Measurements from ENCODE around the gene TTLL1. TPM values are rescaled to one million over a fixed set of nuclear protein-coding genes. Genes with fewer than 3 reads are reported as not detected.

The TTLL1 gene
- total and polyA plus RNA-seq, 4 donors: 0.50 to 2.2 (median 1.1) TPM

DNA sequence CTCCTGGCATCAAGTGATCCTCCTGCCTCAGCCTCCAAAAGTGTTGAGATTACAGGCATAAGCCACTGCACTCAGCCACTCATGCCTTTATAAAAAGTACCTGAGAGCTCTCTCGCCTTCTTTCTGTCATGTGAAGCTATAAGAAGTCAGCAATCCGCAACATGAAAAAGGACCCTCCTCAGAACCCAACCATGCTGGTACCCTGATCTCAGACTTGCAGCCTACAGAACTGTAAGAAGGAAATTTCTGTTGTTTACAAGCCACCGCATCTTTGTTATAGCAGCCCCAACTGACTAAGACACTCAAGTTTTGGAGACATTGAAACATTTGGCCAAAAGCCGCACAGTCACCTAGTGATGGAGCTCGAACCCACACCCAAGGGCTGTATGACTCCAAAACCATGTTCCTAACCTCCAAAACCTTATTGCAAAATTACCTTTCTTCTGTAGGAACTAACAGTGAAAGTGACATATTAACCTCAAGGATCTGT lies 83.1 kb downstream of the TTLL1 start:
- H3K4me3 ChIP-seq (ENCODE audit: low read depth in 1 of 3, low read length in 3 of 3): no peak overlapping the region
- H3K36me3 ChIP-seq (ENCODE audit: control insufficient read depth in 4 of 4, insufficient read depth in 3 of 4, low read depth in 1 of 4, low read length in 3 of 4): no peaks in the 10 kb centered on the region
- H3K4me1 ChIP-seq (ENCODE audit: control insufficient read depth in 4 of 4, insufficient read depth in 4 of 4, low read length in 3 of 4): peaks cover 11 to 33% (median 23%) of the 10 kb centered on the region in 4 donors
- no peaks in the 10 kb centered on the region for H3K27me3 ChIP-seq (ENCODE audit: control insufficient read depth in 4 of 4, insufficient read depth in 4 of 4, low read length in 3 of 4)
- no peak for TF ChIP-seq RAD21 (IDR thresholded peaks at IDR 0.05)
- no peak for TF ChIP-seq TAF1 (conservative IDR thresholded peaks at IDR 0.05)
- TF ChIP-seq, protein P1, sequence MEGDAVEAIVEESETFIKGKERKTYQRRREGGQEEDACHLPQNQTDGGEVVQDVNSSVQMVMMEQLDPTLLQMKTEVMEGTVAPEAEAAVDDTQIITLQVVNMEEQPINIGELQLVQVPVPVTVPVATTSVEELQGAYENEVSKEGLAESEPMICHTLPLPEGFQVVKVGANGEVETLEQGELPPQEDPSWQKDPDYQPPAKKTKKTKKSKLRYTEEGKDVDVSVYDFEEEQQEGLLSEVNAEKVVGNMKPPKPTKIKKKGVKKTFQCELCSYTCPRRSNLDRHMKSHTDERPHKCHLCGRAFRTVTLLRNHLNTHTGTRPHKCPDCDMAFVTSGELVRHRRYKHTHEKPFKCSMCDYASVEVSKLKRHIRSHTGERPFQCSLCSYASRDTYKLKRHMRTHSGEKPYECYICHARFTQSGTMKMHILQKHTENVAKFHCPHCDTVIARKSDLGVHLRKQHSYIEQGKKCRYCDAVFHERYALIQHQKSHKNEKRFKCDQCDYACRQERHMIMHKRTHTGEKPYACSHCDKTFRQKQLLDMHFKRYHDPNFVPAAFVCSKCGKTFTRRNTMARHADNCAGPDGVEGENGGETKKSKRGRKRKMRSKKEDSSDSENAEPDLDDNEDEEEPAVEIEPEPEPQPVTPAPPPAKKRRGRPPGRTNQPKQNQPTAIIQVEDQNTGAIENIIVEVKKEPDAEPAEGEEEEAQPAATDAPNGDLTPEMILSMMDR (IDR thresholded peaks at IDR 0.05; ENCODE audit: low read depth, low read length, missing input control): no peak
- TF ChIP-seq, protein P2, sequence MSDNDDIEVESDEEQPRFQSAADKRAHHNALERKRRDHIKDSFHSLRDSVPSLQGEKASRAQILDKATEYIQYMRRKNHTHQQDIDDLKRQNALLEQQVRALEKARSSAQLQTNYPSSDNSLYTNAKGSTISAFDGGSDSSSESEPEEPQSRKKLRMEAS (IDR thresholded peaks at IDR 0.05): no peak
- TF ChIP-seq EGR1 (IDR thresholded peaks at IDR 0.05; ENCODE audit: low read depth in 2 of 2): no peak
- TF ChIP-seq YY1 (IDR thresholded peaks at IDR 0.05): no peak
- no peak for TF ChIP-seq NR2F2 (IDR thresholded peaks at IDR 0.05)
- no peak for TF ChIP-seq HNF4A (conservative IDR thresholded peaks at IDR 0.05)
- TF ChIP-seq RXRA (IDR thresholded peaks at IDR 0.05): no peak
- no peak for TF ChIP-seq GABPA (IDR thresholded peaks at IDR 0.05 in 1 of 2, conservative IDR thresholded peaks at IDR 0.05 in 1 of 2)
- TF ChIP-seq, protein P3, sequence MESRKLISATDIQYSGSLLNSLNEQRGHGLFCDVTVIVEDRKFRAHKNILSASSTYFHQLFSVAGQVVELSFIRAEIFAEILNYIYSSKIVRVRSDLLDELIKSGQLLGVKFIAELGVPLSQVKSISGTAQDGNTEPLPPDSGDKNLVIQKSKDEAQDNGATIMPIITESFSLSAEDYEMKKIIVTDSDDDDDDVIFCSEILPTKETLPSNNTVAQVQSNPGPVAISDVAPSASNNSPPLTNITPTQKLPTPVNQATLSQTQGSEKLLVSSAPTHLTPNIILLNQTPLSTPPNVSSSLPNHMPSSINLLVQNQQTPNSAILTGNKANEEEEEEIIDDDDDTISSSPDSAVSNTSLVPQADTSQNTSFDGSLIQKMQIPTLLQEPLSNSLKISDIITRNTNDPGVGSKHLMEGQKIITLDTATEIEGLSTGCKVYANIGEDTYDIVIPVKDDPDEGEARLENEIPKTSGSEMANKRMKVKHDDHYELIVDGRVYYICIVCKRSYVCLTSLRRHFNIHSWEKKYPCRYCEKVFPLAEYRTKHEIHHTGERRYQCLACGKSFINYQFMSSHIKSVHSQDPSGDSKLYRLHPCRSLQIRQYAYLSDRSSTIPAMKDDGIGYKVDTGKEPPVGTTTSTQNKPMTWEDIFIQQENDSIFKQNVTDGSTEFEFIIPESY (IDR thresholded peaks at IDR 0.05): no peak
- TF ChIP-seq, protein P4, sequence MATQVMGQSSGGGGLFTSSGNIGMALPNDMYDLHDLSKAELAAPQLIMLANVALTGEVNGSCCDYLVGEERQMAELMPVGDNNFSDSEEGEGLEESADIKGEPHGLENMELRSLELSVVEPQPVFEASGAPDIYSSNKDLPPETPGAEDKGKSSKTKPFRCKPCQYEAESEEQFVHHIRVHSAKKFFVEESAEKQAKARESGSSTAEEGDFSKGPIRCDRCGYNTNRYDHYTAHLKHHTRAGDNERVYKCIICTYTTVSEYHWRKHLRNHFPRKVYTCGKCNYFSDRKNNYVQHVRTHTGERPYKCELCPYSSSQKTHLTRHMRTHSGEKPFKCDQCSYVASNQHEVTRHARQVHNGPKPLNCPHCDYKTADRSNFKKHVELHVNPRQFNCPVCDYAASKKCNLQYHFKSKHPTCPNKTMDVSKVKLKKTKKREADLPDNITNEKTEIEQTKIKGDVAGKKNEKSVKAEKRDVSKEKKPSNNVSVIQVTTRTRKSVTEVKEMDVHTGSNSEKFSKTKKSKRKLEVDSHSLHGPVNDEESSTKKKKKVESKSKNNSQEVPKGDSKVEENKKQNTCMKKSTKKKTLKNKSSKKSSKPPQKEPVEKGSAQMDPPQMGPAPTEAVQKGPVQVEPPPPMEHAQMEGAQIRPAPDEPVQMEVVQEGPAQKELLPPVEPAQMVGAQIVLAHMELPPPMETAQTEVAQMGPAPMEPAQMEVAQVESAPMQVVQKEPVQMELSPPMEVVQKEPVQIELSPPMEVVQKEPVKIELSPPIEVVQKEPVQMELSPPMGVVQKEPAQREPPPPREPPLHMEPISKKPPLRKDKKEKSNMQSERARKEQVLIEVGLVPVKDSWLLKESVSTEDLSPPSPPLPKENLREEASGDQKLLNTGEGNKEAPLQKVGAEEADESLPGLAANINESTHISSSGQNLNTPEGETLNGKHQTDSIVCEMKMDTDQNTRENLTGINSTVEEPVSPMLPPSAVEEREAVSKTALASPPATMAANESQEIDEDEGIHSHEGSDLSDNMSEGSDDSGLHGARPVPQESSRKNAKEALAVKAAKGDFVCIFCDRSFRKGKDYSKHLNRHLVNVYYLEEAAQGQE (IDR thresholded peaks at IDR 0.05): no peak
- TF ChIP-seq FOXA2 (IDR thresholded peaks at IDR 0.05): no peak
- TF ChIP-seq SP1 (IDR thresholded peaks at IDR 0.05): no peak
- H3K9me3 ChIP-seq (ENCODE audit: control insufficient read depth in 4 of 4, low read length in 3 of 4): no peaks in the 10 kb centered on the region
- H3K27ac ChIP-seq (ENCODE audit: low read depth in 1 of 2, low read length in 2 of 2): no peak overlapping the region
- no peak overlapping the region for H3K9ac ChIP-seq (ENCODE audit: low read depth in 1 of 2, low read length in 2 of 2)
- DNase-seq (ENCODE audit: low spot score): no peak
- WGBS: 99% methylated on average over 5 of the region's 5 CpGs

DNA sequence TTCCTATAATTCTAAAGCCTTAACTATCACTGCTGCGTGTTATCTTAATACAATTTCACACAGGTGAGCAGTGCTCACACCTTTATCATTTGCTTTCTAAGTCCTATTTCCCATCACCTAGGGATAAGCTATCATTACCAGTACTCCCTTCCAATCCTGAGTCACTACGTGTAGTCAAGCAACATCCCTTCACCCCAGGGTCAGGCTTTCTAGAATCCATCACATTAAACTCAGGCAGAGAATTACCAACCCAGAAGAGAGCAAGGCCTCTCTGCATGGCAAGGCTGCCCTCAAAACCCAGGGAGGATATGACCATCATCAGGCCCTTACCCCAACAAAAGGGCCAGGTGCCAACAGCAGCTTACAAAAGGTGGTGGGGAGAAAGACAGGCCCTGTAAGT lies 84.1 kb downstream of the TTLL1 start:
- no peak for DNase-seq (ENCODE audit: low spot score)
- no peak overlapping the region for H3K4me3 ChIP-seq (ENCODE audit: low read depth in 1 of 3, low read length in 3 of 3)
- H3K27ac ChIP-seq (ENCODE audit: low read depth in 1 of 2, low read length in 2 of 2): no peak overlapping the region
- 87% methylated on average over 2 of the region's 2 CpGs for WGBS
- peaks cover 14 to 33% (median 25%) of the 10 kb centered on the region in 4 donors for H3K4me1 ChIP-seq (ENCODE audit: control insufficient read depth in 4 of 4, insufficient read depth in 4 of 4, low read length in 3 of 4)
- TF ChIP-seq HNF4G (IDR thresholded peaks at IDR 0.05) (no peak), FOXA1 (IDR thresholded peaks at IDR 0.05) (no peak), JUND (IDR thresholded peaks at IDR 0.05) (no peak), GABPA (IDR thresholded peaks at IDR 0.05 in 1 of 2, conservative IDR thresholded peaks at IDR 0.05 in 1 of 2) (no peak)
- TF ChIP-seq, protein P3 (IDR thresholded peaks at IDR 0.05): no peak
- H3K9ac ChIP-seq (ENCODE audit: low read depth in 1 of 2, low read length in 2 of 2): no peak overlapping the region
- H3K36me3 ChIP-seq (ENCODE audit: control insufficient read depth in 4 of 4, insufficient read depth in 3 of 4, low read depth in 1 of 4, low read length in 3 of 4): no peaks in the 10 kb centered on the region
- no peaks in the 10 kb centered on the region for H3K9me3 ChIP-seq (ENCODE audit: control insufficient read depth in 4 of 4, low read length in 3 of 4)
- no peaks in the 10 kb centered on the region for H3K27me3 ChIP-seq (ENCODE audit: control insufficient read depth in 4 of 4, insufficient read depth in 4 of 4, low read length in 3 of 4)

Data from liver (tissue), 9 donors.